HPDE6-E6E7 (cell line): ENCODE measurements around the gene EXTL1.

Experiments used
- DNase-seq: peaks from one replicate; pipeline ENCODE4 v3.0.0; 2011; ENCODE audit warnings: missing footprints; ENCODE audit errors: extremely low spot score

The EXTL1 gene

GRCh38 chr1:25997828-25998761 lies 23.5 kb upstream of the EXTL1 start, which contains the start of gene PAFAH2:
TSS of gene PAFAH2 (minus strand) at chr1:25998063. CDS start at chr1:25990816, 7,247 bp downstream.
- peak; percentile 93 for DNase-seq

- no peak for DNase-seq
Observed at GRCh38 chr1:25999041-25999800, 22.4 kb upstream of the EXTL1 start.

- DNase-seq = no peak
Observed at GRCh38 chr1:26003262-26003661, 18.3 kb upstream of the EXTL1 start.

GRCh38 chr1:26003756-26004155 lies 17.8 kb upstream of the EXTL1 start:
- DNase-seq = no peak

- DNase-seq = no peak
Observed at GRCh38 chr1:26005434-26006105, 16.0 kb upstream of the EXTL1 start.

GRCh38 chr1:26006710-26007109 lies 14.9 kb upstream of the EXTL1 start:
- no peak for DNase-seq

- DNase-seq = no peak
Observed at GRCh38 chr1:26009796-26010447, 11.7 kb upstream of the EXTL1 start.

GRCh38 chr1:26010825-26011224 lies 10.8 kb upstream of the EXTL1 start:
- DNase-seq = no peak

- no peak for DNase-seq
Observed at GRCh38 chr1:26012864-26013263, 8.7 kb upstream of the EXTL1 start.

- no peak for DNase-seq
Observed at GRCh38 chr1:26014179-26014578, 7.4 kb upstream of the EXTL1 start.

GRCh38 chr1:26015358-26015757 lies 6.2 kb upstream of the EXTL1 start:
- DNase-seq = no peak

GRCh38 chr1:26016258-26016952 lies 5.2 kb upstream of the EXTL1 start:
- DNase-seq = no peak

GRCh38 chr1:26016953-26017545 lies 4.5 kb upstream of the EXTL1 start:
- DNase-seq = no peak

- DNase-seq = no peak
Observed at GRCh38 chr1:26017606-26018005, 4.0 kb upstream of the EXTL1 start.

- DNase-seq = no peak
Observed at GRCh38 chr1:26019641-26020315, 1.8 kb upstream of the EXTL1 start.

GRCh38 chr1:26020330-26020768 lies 1.2 kb upstream of the EXTL1 start:
- no peak for DNase-seq

- DNase-seq = no peak
Observed at GRCh38 chr1:26020941-26021646, 481 bp upstream of the EXTL1 start.

GRCh38 chr1:26022404-26022779 lies 817 bp downstream of the EXTL1 start:
- no peak for DNase-seq

GRCh38 chr1:26023009-26023408 lies 1.4 kb downstream of the EXTL1 start:
- no peak for DNase-seq
